A172 (cell line): ENCODE measurements around the gene SPEM1. TPM values are rescaled to one million over a fixed set of nuclear protein-coding genes. Genes with fewer than 3 reads are reported as not detected.

Experiments
- DNase-seq: peaks from one replicate; pipeline ENCODE4 v3.0.0-alpha.2; 2015; ENCODE audit warnings: low spot score
- total RNA-seq: library from RNA; depleted of rRNA; stranded (reverse); fragments of >200 nt; shearing (Covaris generic); gene quantifications from 2 replicates; pipeline ENCODE4 v1.2.3, GENCODE V29; 2014

The SPEM1 gene
- total RNA-seq, 1 experiment from 2014 or later = not detected

GRCh38 chr17:7418472-7419152 is 1.5 kb upstream of the SPEM1 start:
- DNase-seq = no peak

GRCh38 chr17:7421186-7421585 is 1.1 kb downstream of the SPEM1 start:
- DNase-seq = no peak

- no peak for DNase-seq
Measured at GRCh38 chr17:7423679-7424078, 3.6 kb downstream of the SPEM1 start.

GRCh38 chr17:7425316-7425715 is 5.2 kb downstream of the SPEM1 start, which contains the start of gene SPEM2:
Gene SPEM2 (plus strand): TSS chr17:7425616. CDS start chr17:7425689, 73 bp downstream.
- DNase-seq = no peak

GRCh38 chr17:7425756-7426155 is 5.6 kb downstream of the SPEM1 start:
- no peak for DNase-seq

GRCh38 chr17:7426203-7426863 is 6.2 kb downstream of the SPEM1 start:
- no peak for DNase-seq

- DNase-seq = no peak
Measured at GRCh38 chr17:7426896-7427489, 6.9 kb downstream of the SPEM1 start.

- DNase-seq = no peak
Measured at GRCh38 chr17:7427549-7427948, 7.4 kb downstream of the SPEM1 start.

GRCh38 chr17:7428557-7428956 is 8.4 kb downstream of the SPEM1 start, which contains the start of gene SPEM3:
Gene SPEM3 (plus strand): TSS chr17:7428857. CDS start chr17:7428903, 46 bp downstream.
- no peak for DNase-seq

GRCh38 chr17:7429722-7430121 is 9.6 kb downstream of the SPEM1 start:
- DNase-seq = no peak

- no peak for DNase-seq
Measured at GRCh38 chr17:7431231-7431630, 11.1 kb downstream of the SPEM1 start.

GRCh38 chr17:7432296-7432695 is 12.2 kb downstream of the SPEM1 start:
- DNase-seq = no peak

GRCh38 chr17:7435676-7436555 is 15.8 kb downstream of the SPEM1 start:
- no peak for DNase-seq

- DNase-seq = no peak
Measured at GRCh38 chr17:7436556-7437368, 16.6 kb downstream of the SPEM1 start.

- DNase-seq = no peak
Measured at GRCh38 chr17:7437369-7437863, 17.3 kb downstream of the SPEM1 start.

GRCh38 chr17:7437950-7438614 is 18.0 kb downstream of the SPEM1 start:
- DNase-seq = no peak

GRCh38 chr17:7438656-7439460 is 18.7 kb downstream of the SPEM1 start:
- DNase-seq = no peak

- DNase-seq = no peak
Measured at GRCh38 chr17:7439462-7440112, 19.5 kb downstream of the SPEM1 start, which contains the start of gene FGF11. Gene FGF11 (plus strand): TSS chr17:7439512. CDS start chr17:7439621, 109 bp downstream.
